Measurements from ENCODE around the gene RNF217. TPM values are rescaled to one million over a fixed set of nuclear protein-coding genes. Genes with fewer than 3 reads are reported as not detected.

Gene RNF217
- total and polyA plus RNA-seq, 12 donors = 2.1 to 26.9 (median 13.0) TPM

DNA sequence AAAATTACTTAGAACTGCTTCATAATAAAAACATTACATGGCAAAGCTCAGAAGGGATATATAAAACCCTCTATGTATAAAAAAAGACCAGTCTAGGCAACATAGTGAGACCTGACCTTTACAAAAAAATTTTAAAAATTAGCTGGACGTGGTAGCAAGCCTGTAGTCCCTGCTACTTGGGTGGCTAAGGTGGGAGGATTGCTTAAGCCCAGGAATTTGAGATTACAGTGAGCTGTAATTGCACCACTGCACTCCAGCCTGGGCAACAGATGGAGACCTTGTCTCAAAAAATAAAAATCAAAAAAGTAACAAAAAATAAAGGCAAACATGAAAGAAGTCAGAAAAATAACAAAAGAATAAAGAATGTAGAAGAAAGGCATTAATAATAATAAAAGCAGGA is 169.8 kb downstream of the RNF217 start:
- DNase-seq = no peak
- 64 to 74% methylated on average over 1 of the region's 1 CpG for WGBS, 2 donors
- TF ChIP-seq, protein P1, sequence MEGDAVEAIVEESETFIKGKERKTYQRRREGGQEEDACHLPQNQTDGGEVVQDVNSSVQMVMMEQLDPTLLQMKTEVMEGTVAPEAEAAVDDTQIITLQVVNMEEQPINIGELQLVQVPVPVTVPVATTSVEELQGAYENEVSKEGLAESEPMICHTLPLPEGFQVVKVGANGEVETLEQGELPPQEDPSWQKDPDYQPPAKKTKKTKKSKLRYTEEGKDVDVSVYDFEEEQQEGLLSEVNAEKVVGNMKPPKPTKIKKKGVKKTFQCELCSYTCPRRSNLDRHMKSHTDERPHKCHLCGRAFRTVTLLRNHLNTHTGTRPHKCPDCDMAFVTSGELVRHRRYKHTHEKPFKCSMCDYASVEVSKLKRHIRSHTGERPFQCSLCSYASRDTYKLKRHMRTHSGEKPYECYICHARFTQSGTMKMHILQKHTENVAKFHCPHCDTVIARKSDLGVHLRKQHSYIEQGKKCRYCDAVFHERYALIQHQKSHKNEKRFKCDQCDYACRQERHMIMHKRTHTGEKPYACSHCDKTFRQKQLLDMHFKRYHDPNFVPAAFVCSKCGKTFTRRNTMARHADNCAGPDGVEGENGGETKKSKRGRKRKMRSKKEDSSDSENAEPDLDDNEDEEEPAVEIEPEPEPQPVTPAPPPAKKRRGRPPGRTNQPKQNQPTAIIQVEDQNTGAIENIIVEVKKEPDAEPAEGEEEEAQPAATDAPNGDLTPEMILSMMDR (IDR thresholded peaks at IDR 0.05) = no peak
- no peak overlapping the region for H3K4me3 ChIP-seq
- no peak for ATAC-seq
- no peaks in the 10 kb centered on the region for H3K27me3 ChIP-seq
- no peak overlapping the region for H3K27ac ChIP-seq
- H3K36me3 ChIP-seq = no peaks in the 10 kb centered on the region
- H3K9me3 ChIP-seq = peaks cover 0 to 5% (median 0%) of the 10 kb centered on the region in 11 donors
- intact Hi-C loops (cut with DNase I) = no loop called here
- no peaks in the 10 kb centered on the region for H3K4me1 ChIP-seq

DNA sequence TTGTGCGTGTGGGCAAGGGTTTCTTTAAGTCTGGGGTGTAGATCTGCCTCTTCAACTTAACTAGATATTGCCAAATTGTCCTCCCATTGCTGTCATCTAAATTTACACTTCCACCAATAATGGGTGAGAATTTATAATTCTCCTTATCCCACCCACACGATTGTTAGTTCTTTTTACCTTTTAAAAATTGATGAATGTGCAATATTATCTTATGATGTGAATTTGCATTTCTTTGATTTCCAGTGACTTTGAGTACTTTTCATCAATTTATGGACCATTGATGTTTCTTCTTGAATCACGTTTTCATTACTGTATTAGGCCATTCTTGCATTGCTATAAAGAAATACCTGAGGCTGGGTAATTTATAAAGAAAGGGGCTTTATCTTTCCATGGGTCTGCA is 174.1 kb downstream of the RNF217 start:
- no peak overlapping the region for H3K27ac ChIP-seq
- TF ChIP-seq, protein P1 (IDR thresholded peaks at IDR 0.05) = no peak
- intact Hi-C loops (cut with DNase I) = no loop called here
- no peaks in the 10 kb centered on the region for H3K9me3 ChIP-seq
- no peak for ATAC-seq
- H3K27me3 ChIP-seq = no peaks in the 10 kb centered on the region
- WGBS, 2 donors = 87 to 90% methylated on average over 3 of the region's 3 CpGs
- no peaks in the 10 kb centered on the region for H3K36me3 ChIP-seq
- DNase-seq = no peak
- H3K4me1 ChIP-seq = no peaks in the 10 kb centered on the region
- no peak overlapping the region for H3K4me3 ChIP-seq

DNA sequence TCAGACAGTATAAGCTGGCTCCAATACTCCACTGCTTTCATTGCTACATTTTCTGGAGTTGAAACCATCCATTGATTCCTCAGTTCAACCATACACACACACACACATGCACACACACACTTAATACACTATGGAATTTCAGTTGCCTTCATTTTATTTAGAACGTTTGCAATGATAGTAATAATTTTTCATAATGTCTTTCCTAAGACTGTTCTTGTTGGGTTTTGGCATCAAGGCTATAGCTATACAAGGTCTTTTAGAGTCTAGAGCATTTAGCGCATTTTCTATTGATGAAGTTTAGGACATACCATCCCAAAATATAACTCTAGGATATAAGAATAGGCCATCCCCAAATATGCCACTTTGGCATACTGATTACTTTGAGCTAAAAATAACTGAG is 175.8 kb downstream of the RNF217 start:
- no peak for DNase-seq
- H3K27ac ChIP-seq = no peak overlapping the region
- H3K4me1 ChIP-seq = no peaks in the 10 kb centered on the region
- no peak overlapping the region for H3K4me3 ChIP-seq
- peaks cover 0 to 2% (median 0%) of the 10 kb centered on the region in 11 donors for H3K9me3 ChIP-seq
- intact Hi-C loops (cut with DNase I) = no loop called here
- H3K27me3 ChIP-seq = no peaks in the 10 kb centered on the region
- ATAC-seq = no peak
- TF ChIP-seq, protein P1 (IDR thresholded peaks at IDR 0.05) = no peak
- H3K36me3 ChIP-seq = no peaks in the 10 kb centered on the region
- 74 to 87% methylated on average over 2 of the region's 2 CpGs for whole genome bisulfite sequencing, 2 donors

DNA sequence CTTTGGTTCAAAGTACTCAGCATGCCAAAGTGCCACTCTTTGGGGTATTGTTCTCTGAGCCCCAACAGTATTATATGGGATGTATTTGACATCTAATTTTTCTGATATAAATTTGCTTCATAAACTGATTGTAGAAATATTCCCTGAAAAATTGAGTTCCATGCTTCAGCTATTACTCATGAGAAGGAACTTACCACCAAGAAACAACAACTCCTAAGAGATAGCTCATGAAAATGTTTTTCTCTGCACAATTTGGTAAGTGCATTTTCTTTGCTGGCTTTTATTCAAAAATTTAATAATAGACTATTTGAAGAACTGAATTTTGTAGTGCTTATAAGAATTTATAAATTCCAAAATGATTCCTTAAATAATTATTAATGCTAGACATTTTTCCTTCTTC is 178.6 kb downstream of the RNF217 start:
- no peaks in the 10 kb centered on the region for H3K27me3 ChIP-seq
- no peak overlapping the region for H3K27ac ChIP-seq
- DNase-seq = no peak
- TF ChIP-seq, protein P1 (IDR thresholded peaks at IDR 0.05) = no peak
- no peaks in the 10 kb centered on the region for H3K4me1 ChIP-seq
- H3K36me3 ChIP-seq = no peaks in the 10 kb centered on the region
- intact Hi-C loops (cut with DNase I) = no loop called here
- H3K4me3 ChIP-seq = no peak overlapping the region
- ATAC-seq = no peak
- peaks cover 0 to 4% (median 0%) of the 10 kb centered on the region in 11 donors for H3K9me3 ChIP-seq

Other genes starting within 250 kb of the RNF217 start
- 10 to 100 TPM; 39.4 to 97.8 (median 59.8) TPM for gene TPD52L1, start 191.3 kb downstream of the RNF217 start, total RNA-seq
- 10 to 100 TPM; 21.2 to 42.5 TPM for gene TPD52L1, start 191.3 kb downstream of the RNF217 start, polyA plus RNA-seq